Activated CD4-positive, alpha-beta T cell treated with anti-CD3 and anti-CD28 coated beads for 48 hours (primary cell): ENCODE data around the gene HSFY1.
"Not testable (repeated sequence)": the region's sequence is repeated elsewhere in the genome, so short reads cannot be mapped to it uniquely, and the experiment has no call there.

Experiments used
- DNase-seq: peaks from one replicate; pipeline ENCODE4 v3.0.0-alpha.2; 2020

Gene HSFY1

GRCh38 chrY:18546420-18546819, at the start of gene HSFY1:
TSS of gene HSFY1 (plus strand) at chrY:18546720. CDS start at chrY:18546788, 68 bp downstream.
- not testable (repeated sequence) for DNase-seq

- DNase-seq: not testable (repeated sequence)
These were observed 42.3 kb upstream of the HSFY1 start for GRCh38 chrY:18504266-18504665.

GRCh38 chrY:18530995-18531655, 15.4 kb upstream of the HSFY1 start:
- not testable (repeated sequence) for DNase-seq

GRCh38 chrY:18538952-18539351, 7.6 kb upstream of the HSFY1 start:
- DNase-seq: not testable (repeated sequence)

GRCh38 chrY:18553132-18553531, 6.6 kb downstream of the HSFY1 start:
- DNase-seq: not testable (repeated sequence)

GRCh38 chrY:18565915-18566314, 19.4 kb downstream of the HSFY1 start:
- DNase-seq: not testable (repeated sequence)
